NCI-H510A (cell line): Measurements from ENCODE around the gene NOCT.
"Not testable (repeated sequence)": the region's sequence is repeated elsewhere in the genome, so short reads cannot be mapped to it uniquely, and the experiment has no call there.

Source experiments
- DNase-seq: peaks from one replicate; lab custom pipeline; 2025; lab: John Stamatoyannopoulos, UW

NOCT gene, protein sequence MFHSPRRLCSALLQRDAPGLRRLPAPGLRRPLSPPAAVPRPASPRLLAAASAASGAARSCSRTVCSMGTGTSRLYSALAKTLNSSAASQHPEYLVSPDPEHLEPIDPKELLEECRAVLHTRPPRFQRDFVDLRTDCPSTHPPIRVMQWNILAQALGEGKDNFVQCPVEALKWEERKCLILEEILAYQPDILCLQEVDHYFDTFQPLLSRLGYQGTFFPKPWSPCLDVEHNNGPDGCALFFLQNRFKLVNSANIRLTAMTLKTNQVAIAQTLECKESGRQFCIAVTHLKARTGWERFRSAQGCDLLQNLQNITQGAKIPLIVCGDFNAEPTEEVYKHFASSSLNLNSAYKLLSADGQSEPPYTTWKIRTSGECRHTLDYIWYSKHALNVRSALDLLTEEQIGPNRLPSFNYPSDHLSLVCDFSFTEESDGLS

DNA sequence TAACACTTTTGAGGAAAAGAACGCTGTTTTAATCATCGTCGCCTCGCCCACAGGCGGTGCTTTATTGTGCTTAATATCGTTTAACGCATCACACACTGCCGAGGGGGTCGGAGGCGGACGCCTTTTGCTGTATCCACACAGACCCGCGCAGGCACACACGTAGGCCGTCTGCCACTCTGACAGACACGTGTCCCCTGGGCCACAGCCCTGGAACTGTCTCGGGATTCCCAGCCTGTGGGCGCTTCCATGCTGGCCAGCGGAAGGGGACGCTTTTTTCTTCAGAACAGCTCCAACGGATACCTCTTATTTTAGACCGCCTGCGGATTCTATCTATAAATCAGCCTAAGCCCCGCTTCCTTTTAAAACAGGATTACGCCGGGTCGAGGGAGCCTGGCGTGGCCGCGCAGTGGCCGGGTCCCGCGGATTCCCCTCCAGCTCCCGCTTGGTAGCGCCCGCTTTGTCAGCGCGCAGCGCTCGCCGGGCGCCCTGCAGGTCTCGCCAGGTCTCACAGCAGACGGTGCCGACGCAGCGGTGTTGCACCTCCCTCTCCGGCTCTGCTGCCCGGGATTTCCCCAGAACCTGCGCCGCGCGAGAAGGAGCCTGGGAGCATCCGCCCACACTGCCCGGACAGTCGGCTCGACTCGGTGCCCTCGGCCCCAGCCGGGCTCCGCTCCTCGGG lies at the start of gene NOCT:
NOCT (plus strand) TSS at position 513 of the 679 bp plus-strand sequence. CDS start 201 bp downstream, outside the sequence.
- DNase-seq: peak; percentile 71

DNA sequence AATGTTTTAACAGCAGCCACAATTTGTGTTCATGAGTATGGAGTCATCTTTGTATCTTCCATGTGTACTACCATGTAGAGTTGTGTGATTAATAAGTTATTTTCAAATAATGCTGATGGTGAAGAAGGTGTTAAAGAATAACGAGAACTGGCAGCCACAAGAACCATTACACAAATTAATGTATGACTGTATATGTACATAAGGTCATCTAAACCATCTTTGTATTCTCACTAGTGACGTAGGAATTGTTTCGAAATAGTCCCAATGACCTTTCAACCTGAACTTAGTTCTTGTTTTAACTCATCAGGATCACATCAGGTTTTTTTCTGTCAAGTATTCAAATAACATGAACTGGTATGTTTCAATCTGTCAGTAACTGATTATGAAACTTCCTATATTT lies 48.3 kb upstream of the NOCT start:
- no peak for DNase-seq

DNA sequence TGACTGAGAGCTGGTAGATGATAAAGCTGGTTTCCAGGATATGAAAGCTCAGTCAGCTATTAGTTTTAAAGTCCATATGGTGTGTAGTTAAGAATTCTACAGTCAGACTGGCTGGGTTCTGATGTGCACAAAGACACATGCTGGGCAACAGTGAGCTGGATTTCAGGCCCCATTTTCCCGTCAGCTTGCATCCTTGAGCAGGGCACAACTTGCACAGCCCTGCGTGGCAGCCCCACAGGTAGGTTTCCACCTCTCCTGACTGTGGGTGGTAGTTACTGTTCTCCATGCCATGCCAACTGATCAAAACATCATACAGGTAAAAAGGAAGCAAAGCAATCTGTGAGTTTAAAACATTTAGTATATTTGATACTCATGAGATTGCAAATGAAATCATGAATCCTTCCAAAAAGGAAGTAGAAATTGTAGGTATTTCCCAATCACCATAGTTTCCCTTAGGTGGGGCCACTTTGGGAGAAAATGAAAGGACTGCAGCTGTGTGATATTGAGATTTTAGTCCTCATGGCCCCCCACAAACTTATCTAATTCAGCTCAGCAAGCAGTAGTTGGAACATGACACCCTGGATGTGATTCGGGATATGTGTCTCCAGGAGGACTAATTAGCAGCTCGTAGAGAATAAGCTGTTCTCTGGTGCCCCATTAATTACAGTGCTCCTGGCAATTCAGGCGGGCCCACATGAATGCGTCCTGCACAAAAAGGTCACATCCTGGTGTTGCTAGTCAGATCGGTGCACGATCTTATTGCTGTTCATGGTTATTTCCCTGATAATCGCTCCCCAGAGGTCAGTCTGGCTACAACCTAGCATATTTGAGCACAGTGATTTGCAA lies 42.4 kb upstream of the NOCT start:
- DNase-seq: no peak

DNA sequence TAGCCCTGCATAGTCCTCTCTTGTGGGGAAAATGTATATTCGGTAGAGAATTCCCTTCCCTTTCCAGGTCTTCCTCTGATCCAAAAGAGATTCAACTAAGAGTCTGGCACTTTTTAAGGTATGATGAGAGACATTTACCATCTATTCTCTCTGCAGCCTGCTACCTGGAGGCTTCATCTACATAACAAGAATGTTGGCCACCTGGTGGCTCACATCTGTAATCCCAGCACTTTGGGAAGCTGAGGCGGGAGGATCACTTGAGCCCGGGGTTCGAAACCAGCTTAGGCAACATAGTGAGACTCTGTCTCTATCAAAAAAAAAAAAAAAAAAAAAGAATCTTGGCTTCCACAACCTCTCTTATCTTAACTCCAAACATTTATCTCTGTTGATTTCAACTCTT lies 40.4 kb upstream of the NOCT start:
- DNase-seq: no peak

DNA sequence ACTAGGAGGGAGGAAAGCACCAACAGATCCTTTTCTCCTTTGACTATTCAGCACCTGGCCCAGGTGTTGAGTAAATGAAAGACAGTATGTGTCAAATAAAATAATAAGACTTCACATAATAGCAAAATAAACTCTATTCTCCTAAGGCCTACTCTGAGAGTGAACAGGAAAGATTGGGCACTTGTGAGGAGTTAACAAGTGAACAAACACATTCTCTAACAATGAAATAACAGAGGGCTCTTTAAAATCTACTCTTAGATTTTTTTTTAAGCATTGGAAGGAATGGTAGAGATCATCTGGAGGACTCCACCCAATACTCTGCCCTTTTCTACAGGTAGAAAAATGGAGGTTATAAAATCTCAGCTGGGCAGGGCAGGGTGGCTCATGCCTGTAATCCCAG lies 39.1 kb upstream of the NOCT start:
- DNase-seq: no peak

DNA sequence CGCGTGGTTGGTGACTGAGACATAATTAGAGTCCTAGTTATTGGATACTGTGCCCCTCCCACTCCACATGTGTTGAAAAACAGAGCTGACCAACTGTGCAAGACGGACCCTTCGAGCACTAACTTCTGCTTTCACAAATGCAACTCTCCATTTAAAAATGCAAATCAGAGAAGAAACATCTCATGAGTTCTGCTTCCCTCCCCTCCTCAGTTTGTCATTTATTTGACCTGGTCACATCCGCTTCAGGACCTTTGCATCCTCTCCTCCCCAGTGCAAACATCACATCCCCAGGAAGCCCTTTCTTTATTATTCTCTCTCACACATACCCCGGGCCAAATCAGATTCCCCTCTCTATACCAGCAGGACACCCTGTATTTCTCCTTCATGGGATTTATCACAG lies 38.1 kb upstream of the NOCT start:
- DNase-seq: no peak

GRCh38 chr4:138978028-138978585 lies 37.5 kb upstream of the NOCT start:
- DNase-seq: no peak

DNA sequence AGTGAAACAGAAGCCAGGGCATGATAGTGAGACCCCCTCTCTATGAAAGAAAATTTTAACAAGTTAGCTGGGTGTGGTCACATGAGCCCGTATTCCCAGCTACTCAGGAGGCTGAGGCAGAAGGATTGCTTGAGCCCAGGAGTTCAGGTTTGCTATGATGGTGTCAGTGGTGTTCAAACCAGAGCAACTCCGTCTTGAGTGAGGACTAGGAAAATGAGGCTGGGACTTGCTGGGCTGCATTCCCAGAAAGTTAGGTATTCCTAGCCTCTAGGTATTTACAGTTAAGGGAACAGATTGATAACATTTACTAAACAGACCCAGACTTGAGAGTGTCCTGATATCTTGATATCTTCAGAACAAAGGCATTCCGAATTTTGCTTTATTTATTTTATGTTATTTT lies 37.0 kb upstream of the NOCT start:
- DNase-seq: no peak

DNA sequence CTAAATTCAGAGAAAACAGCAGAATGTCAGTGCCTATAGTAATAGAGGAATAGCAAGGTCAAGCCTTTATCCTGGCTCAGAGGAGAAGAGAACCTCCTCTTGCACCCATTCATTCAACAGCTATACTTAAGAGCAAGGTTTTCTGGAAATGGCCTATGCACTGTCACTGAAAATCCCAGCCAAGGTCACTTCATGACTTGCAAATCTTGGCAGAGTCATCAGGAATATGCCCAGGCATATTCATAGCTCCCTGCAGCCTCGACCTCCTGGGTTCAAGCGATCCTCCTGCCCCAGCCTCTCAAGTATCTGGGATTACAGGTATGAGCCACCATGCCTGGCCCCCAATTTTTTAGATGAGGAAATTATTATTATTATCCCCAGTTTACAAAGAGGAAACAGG lies 35.8 kb upstream of the NOCT start:
- no peak for DNase-seq

- peak; percentile 20 for DNase-seq
Observed at GRCh38 chr4:138981930-138982390, 33.6 kb upstream of the NOCT start.

GRCh38 chr4:138982754-138983153 lies 32.8 kb upstream of the NOCT start:
- DNase-seq: no peak

GRCh38 chr4:138983690-138984089 lies 31.9 kb upstream of the NOCT start:
- DNase-seq: no peak

DNA sequence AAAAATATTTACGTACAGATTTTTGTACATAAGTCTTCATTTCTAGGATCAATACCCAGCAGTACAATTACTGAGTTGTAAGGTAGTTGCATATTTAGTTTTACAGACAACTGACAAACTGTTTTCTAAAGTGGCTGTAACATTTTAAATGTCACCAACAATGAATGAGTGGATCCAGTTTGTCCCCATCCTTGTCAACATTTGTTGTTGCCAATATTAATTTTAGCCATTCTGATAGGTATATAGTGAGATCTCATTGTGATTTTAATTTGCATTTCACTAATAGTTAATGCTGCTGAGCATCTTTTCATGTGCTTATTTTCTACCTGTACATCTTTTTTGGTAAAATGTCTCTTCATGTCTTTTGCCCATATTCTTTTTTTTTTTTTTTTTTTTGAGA lies 30.9 kb upstream of the NOCT start:
- no peak for DNase-seq

GRCh38 chr4:138992676-138993075 lies 22.9 kb upstream of the NOCT start:
- no peak for DNase-seq

DNA sequence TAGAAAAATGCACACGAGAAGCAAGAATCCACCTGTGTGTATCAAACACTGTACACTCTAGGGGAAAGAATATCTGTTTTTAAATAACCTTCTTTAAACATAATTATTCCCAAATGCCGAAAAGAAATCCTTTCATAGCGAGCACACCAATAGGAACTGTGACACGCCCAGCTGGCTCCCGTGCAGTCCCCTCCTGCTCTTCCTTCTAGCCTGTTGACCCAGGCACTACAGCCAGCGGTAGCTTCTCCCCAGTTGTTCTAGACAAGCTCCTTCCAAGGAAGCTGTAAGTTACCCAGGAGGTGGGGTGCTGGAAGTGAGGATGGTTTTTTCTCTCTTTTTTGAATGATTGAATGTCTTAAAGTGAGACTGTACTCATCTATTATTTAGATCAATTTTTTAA lies 19.5 kb upstream of the NOCT start:
- DNase-seq: no peak

DNA sequence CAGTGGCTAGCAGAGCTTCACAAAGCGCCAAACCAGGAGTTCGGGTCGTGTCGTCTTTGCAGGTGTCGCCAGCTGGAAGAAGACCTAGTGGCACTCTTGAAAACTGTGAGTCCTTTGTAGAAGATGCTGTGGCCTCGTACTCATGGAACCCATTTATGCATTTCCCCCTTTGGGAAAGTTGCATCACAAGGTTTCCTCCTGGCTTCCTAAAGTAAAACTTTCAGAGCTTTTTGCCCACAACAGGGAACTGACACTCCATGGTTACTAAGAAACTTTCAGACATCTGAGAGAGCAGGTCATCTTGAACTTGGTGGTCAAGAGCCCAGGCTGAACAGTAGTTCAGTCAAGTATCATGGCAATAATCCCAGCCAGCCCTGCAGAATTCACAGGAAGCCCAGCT lies 15.9 kb upstream of the NOCT start:
- DNase-seq: no peak

GRCh38 chr4:139000134-139000533 lies 15.4 kb upstream of the NOCT start:
- DNase-seq: not testable (repeated sequence)

- not testable (repeated sequence) for DNase-seq
Observed at GRCh38 chr4:139001430-139001829, 14.2 kb upstream of the NOCT start.

DNA sequence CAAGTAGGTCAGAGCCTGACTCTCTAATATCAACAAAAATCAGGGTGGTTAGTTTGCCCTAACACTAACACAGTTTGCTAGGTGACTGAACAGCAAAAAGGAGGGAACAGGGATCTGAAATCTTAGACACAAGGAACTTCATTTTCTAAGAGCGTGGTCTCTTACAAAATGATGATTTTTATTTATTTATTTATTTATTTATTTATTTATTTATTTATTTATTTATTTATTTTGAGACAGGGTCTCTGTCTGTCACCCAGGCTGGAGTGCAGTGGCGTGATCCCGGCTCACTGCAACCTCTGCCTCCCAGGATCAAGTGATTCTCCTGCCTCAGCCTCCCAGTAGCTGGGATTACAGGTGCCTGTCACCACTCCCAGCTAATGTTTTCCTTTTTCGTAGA lies 11.9 kb upstream of the NOCT start:
- DNase-seq: not testable (repeated sequence)

DNA sequence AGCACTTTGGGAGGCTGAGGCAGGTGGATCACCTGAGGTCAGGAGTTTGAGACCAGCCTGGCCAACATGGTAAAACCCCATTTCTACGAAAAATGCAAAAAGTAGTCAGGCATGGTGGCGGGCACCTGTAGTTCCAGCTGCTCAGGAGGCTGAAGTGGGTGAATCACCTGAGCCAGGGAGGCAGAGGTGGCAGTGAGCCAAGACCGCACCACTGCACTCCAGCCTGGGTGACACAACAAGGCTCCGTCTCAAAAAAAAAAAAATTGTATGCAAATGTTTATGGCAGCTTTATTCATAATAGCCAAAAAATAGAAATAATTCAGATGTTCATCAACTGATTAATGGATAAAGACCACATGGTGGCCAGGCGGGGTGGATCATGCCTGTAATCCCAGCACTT lies 9.8 kb upstream of the NOCT start:
- no peak for DNase-seq

DNA sequence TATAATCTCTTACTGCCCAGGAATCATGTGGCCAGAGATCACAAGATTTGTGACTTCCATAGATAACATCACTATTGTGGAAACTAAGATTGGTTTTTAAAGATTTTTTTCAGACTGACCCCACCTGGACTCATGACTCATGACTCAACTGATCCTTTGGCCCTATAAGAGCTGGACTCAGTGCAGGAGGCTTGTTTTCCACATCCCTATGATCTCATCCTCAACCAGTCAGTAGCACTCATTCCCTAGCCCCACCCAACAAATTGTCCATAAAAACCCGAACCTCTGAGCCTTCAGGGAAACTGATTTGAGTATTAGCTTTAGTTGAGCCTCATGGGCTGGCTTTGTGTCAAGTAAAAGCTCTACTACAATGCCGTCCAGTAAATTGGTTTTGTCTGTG lies 7.9 kb upstream of the NOCT start:
- DNase-seq: no peak

- DNase-seq: not testable (repeated sequence)
Observed at GRCh38 chr4:139008278-139008677, 7.3 kb upstream of the NOCT start.
